ENCODE measurements around the gene AKNA.

The AKNA gene

DNA sequence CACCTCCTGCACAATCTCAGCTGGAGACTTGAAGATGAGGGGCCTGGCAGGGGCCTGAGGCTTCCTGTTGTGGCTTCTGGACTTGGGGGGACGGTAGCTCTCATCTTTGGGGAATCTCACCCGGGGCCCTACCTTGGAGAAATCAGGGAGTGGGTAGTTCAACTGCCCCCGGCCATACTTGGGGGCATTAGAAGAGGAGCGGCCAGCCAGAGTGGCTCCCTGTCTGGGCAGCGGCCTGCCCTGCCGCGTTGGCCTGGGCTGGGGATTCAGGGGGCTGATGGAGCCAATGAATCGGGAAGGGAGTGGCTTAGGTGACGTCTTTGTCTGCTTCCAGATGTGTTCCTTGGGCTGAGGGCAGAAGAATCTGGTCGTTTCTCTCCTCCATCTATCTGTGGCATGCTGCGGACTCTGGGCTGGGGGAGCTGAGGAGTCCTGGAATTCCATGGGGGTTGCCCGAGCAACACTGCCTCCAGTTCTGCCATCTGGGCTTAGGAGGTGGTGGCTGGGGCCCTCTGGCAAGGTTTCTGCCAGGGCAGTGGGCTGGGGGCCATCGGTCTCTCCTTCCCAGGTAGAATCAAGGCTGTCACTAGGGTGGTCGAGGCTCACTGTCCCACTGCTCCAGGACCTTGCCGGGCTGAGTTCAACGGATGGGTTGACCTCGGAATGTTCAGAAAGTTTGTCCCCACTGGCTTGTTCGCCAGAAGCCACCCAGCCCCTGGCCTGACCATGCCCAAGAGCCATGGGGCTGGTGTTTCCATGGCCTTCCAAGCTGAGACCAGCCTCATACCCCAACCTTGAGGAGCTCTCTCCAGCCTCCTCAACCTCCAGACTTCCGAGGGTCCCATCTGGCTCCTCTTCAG is 11.0 kb downstream of the AKNA start:
- no peak for DNase-seq (ENCODE audit: low spot score)

DNA sequence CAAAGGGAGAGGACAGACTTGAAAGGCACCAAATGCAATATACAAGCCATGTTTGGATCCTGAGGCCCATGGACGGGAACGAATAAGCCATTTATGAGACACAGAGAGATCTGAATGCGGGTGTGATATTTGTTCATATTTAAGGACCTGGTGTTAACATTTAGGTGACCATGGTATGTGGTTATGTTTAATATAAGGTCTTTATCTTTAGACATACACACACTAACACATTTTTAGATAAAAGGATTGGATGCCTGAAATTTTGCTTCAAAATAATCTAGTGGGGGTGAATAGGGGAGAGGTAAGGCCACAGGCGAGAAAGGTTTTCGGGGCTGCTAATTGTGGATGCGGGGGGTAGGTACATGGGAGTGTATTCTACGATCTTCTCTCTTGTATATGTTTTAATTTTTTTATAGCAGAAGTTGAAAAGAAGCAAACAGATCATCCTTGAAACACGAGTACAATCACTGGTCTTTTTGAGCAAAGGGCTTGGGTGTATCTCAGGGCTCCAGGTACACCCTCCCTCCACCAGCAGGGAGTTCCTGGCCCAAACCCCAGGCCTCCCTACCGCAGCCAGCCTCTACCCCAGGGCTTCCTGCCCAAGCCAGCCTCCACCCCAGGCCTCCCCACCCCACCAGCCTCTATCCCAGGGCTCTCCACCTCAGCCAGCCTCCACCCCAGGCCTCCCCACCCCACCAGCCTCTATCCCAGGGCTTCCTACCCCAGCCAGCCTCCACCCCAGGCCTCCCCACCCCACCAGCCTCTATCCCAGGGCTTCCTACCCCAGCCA is 12.2 kb downstream of the AKNA start:
- no peak for DNase-seq (ENCODE audit: low spot score)

DNA sequence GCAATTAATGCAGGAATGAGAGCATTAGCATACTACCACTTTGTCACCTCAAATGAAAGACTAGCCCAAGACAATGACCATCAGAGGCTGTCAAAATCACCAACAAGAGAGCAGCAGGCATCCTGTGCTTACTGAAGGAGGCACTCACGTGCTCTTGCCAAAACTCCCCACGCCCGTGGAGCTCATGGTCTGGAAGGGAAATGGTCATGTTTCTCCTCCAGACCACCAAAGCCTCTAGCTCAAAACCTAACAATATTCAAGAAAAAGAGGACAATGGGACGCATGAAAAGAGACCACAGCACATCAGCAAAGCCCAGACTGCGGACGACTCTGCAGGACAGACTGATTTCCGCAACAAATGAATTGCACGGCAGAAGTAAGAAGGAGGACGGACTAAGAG is 12.8 kb downstream of the AKNA start:
- no peak for DNase-seq (ENCODE audit: low spot score)

DNA sequence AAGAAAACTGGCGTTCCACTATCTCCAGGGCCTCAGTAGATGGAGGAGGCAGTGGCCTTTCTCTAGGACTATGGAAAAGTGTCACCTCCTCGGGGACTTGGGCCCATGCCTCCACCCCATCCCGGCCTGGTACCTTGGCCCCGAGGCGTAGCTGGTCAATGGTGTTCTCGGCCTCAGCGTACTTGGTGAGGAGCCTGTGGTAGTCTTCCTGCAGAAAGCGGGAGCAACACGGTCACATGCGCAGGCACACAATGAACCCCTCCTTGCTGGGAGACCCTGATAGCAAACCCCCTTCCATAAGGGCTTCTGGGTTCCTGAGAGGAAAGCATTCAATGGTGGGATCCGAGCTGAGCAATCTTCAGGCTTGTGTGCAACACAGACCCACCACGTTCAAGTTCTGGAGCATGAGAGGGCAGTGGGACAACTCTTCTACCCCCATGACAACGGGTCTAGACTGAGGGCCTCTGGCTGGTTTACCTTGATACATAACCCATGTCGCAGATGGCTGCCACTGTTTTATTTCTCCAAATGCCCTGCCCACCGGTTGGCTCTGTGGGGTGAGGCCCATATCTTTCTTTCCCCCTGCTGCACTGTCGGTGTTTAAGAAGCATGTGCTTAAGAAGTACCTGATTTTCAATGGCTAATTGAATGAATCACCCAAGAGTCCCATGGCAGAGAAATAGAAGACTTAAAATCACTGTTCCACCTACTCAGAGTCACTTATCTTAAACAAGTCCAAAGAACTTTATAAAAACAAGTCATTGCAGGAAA is 13.6 kb downstream of the AKNA start:
- no peak for DNase-seq (ENCODE audit: low spot score)

DNA sequence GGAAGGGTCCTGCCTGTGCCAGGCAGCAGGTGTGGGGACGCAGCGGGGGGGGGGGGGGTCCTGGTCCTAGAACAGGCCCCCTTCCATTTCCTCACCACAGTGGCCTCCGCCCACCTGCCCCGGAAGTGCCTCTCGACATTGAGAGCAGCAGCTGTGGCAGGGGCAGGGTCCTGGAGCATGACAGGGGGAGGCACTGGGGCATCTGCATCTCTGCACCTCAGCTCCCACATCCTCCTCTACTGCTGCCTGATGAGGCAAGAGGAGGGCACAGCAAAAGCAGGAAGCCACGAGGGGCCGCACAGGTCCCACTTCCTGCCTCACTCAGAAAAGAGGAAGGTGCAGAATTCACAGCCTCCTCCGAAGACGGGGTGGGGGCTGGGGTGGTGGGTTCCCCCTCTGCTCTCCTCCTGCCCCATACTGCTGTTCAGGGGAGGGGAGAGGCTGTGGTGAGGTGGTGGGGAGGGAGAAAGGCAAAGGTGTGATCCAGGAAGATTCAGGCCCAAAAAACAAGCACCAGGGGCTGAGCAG is 14.8 kb downstream of the AKNA start:
- DNase-seq (ENCODE audit: low spot score), result no peak

DNA sequence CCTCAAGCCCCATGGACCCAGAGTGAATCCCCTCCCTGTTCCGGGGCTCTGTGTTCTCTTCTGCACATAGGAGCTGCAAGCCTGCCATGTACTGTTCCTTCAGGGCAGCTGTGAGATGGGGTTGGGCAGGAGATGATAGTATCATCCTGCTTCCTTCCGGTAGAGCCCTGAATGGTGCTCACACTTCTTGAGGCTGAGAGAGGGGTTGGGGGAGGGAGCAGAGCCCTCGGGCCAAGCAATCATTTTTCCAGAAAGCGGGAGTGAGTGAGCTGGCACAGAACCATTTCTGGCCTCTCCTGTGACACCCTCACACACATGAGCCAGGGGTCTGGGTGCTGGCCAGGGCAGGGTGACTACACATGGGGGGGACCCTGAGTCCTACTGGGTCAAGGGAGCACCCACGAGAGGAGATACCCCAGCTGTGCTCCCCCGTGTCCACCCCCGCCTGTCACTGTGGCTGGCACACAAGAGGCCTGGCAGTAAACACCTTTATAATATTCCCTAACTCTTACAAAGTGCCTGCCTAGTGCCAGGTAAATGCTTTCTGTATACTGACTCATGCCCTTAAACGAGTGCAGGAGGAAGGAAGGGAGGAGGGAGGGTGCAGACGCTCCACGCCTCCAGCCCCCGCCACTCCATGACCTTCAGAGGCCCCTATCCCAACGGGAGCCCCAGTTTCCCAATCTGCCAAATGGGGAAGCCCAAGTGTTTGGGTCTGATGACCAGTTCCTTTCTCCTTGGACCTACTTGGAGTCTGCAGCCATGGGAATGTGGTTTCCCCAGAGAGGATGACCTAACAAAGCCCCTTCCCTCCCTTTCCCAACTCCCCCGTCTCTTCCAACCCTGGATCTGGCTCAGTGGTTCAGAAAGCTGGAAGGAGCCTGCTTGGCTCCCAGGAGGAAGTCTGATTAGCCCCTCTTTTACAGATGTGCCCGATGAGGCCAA is 15.5 kb downstream of the AKNA start:
- no peak for DNase-seq (ENCODE audit: low spot score)

DNA sequence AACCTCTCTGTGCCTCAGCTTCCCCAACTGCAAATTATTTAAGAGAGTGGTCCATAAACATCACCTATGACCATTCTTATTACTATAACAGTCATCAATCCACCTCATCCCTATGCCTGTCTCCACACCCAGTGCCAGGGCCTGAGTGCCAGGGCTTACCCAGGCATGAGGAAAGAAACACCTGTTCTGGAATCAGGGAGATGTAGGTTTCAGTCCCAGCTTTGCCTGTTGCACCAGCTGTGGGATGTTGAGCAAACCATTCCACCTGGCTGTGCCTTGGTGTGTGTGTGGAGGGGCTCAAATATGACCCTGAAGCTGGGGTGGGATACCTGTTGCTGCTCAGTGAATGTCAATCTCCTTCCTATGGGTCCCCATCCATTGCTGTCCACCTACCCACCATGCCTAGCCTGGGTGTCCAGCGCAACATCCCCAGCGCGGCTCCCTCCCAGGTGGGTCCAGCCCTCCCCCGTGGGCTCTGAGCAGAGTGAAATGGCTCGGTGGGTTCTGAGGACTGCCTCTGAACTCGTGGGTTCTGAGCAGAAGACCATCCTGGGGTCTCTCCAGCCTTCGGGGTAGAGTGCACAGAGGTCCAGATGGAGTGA is 16.3 kb downstream of the AKNA start:
- no peak for DNase-seq (ENCODE audit: low spot score)

DNA sequence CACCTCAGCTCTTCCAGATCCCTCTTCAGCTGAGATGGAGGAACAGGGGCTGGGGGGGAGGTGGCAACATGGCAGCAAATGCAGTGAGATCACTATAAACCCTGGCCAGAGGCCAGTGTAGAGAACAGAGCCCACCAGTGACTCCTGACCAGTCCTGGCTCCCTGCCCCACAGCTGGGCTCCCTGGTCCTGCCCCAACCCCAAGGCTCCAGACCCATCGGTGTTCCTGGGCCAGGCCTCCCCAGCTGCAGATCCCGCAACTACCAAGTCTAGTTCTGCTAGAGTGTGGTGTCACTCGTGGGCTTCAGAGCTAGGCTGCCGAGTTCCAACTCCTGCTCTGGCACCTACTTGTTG is 16.8 kb downstream of the AKNA start:
- no peak for DNase-seq (ENCODE audit: low spot score)

DNA sequence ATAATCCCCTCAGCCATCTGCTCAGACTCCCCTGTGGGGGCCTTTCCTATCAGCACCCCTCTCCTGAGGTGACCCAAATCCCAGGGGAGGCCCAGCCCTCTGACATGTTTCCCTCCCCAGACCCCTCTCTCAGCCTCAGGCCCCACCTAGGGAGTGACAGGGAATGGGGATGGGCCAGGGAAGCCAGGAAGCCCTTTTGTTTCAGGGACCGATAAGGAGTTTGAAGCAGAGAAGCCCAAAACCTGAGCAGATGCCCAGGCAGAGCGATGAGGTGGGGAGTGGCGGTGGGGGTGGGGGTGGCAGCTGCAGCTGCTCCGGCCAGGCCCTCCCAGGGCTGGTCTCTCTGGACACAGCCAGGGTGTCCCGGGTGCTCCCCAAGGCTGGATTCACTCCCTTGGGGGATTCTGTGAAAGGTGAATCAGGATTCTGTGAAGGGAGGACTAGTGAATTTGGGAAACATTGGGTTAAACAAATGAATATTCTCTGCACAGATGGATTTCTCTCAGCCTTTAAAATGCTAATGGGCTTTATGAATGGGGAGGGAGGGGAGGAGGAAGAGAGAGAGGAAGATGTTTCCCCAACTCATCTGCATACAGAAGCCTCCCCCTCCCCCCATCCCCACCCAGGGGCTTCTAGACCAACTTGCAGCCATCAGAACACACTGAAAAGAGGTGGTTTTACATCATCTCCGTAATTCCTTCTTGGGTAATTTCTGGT is 17.4 kb downstream of the AKNA start:
- no peak for DNase-seq (ENCODE audit: low spot score)

DNA sequence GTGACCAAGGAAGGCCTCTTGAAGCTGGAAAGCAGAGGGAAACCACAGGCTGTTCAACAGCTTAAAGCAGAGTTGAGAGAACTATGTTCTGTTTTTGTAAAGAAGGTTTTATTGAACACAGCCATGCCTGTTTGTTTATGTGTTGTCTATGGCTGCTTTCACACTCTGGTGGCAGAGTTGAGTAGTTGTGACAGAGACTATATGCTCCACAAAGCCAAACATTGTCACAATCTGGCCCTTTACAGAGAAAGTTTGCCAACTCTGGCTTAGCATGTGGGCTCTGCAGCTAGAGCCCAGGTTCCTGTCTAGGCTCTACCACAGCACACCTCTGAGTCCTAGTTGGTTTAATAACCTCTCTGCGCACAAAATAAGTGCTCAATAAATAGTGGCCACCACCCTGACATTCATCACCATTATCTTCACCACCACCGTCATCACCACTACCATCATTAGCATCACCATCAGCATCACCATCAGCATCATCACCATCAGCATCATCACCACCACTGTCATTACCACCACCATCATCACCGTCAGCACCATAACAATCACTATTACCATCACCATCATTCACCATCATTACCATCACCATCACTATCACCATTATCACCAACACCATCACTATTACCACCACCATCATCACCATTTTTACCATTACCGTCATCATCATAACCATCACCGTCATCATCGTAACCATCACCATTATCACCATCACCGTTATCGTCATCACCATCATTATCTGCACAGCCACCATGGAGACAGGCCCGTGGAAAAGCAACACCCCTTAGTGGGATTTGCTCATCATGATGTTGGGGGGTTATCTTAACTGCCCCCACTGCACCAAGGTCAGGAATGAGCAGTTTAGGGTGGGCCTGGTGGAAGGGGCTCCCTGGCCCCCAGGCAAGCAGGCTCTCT is 18.3 kb downstream of the AKNA start:
- DNase-seq (ENCODE audit: low spot score), result no peak

DNA sequence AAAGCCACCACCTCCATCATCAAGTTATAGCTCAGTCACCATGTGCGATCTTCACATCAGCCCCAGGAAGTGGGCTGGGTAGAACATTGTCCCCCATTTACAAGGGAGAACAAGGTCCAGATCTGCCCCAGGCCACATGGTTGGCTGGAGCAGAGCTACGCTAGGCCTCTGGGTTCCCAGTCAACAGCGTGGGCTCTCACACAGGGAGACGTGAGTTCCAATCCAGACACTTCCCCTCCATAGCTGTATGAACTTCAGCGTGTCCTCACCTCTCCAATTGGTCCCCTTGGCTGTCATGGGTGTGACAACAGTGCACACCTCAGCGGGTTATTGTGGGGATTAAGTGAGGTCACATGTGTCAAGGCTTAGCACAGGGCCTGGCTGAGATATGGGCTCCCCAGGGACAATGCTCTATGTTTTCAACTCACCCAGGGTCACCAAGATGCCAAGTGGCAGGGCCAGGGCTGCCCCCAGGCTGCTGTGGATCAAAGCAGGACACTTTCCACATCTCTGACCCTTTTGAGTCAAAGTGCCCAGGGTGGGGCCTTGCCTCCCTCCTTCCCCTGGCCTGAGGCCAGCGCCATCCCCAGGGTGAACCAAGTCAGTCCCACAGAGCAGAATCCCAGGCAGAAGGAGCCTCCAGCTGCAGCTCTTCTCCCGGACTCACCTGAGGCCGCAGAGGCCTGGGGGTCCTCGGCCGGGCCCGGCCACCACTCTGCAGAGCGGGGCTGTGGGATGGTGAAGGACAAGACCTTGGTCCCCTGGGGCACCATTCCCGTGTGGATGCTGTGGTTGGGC is 19.8 kb downstream of the AKNA start:
- no peak for DNase-seq (ENCODE audit: low spot score)

DNA sequence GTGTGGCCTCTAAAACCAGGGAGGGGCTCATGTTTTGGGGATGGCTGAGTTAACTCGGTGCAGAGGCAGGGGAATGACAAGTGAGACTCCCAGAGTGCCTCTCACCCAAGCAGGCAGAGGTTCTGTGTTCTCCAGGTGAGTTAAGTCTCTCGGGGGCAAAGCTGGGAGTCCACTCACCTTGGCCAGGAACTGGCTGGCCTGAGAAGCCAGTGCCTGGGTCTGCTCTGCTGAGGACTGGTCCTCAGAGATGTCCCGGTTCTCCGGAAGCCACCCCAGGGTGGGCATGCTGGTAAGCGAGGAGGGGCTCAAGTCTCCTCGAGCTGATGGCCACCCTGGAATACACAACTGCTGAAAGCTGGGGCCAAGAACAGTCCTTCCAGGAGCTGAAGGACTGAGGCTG is 20.4 kb downstream of the AKNA start:
- DNase-seq (ENCODE audit: low spot score), result no peak

DNA sequence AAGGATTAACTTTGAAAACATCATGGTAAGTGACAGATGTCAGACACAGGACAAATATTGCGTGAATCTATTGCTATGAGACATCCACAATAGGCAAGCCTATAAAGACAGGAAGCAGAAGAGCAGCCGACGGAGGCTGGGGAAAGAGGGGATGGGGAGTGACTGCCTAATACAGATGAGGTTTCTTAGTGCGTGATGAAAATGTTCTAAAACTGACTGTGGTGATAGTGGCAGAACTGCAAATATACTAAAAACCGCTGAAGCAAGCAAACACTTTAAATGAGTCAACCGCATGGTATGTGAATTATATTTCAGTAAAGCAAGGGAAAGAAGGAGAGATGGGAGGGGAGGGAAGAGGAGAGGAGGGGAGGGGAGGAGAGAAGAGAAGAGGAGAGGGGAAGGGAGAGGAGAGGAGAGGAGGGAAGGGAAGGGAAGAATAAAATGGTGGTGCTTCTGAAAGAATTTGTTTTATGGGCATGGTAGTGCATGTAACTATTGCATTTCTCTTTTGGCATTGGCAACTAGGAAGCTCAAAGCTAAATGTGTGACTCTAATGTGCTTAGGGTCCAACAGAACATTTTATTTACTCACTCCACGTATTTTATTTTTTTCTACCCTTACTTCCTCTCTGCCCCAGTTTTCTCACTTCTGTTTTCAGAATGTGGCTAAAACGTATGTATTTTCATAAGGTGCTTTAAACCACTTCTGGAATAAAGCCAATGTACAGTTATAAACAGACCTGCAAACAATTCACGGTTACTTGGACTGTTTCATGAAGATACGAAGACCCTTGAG is 21.3 kb downstream of the AKNA start:
- DNase-seq (ENCODE audit: low spot score), result no peak

DNA sequence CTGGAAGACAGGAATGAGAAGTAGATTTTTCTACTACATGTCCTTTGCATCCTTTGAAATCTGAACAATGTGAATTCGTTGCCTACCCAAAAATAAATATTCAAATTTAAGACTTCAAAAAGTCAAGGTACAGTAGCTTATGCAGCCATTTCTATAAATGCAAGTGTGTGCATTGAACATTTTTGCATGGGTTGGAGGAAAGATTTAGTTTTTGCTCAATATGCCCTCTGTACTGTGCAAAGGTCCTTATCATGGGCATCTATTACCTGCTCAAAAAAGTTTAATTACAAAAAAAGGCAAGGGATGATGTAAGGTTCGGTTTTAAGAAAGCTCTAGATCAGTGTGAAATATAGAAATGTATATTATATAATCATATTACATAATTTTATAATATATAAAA is 22.6 kb downstream of the AKNA start:
- DNase-seq (ENCODE audit: low spot score), result no peak

DNA sequence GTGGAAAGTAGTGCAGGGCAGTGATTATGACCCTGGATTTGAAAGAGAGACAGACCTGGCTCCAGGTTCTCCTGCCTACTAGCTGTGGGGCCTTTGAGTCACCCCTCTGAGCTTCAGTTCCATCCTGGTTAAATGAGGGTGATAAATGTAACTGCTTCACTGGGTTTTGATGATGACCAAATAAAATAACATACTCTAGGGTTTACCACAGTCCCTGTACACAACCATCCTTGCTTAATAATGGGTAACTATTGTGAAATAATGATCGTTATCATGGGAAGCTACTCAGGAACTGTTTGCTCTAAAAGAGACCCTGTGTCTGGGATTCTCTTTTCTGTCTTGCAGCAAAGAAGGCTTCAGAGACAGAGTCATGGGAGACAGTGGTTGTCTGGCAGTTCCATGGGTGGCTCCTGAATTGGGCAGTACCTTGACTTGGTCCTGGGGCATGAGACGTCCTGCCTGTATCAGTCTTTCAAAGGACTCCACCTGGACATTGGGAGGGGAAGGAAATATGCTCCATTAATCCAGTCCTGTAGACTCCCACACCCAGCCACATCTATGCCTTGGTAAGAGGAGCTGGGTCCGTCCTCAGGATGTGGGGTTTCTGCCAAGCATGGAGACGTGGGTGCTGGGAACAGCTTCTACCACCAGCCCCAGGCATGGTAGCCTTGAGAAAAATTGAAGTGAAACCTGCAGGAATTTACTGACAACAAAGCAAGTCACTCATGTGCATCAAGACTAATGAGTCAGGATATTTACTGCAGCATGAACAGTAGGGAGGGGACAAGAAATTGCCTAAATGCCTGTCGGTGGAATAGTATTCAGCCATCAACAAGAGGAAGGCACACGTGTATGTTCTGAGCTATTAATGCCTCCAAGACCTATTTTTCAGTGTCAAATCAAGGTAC is 23.4 kb downstream of the AKNA start:
- DNase-seq (ENCODE audit: low spot score), result no peak

DNA sequence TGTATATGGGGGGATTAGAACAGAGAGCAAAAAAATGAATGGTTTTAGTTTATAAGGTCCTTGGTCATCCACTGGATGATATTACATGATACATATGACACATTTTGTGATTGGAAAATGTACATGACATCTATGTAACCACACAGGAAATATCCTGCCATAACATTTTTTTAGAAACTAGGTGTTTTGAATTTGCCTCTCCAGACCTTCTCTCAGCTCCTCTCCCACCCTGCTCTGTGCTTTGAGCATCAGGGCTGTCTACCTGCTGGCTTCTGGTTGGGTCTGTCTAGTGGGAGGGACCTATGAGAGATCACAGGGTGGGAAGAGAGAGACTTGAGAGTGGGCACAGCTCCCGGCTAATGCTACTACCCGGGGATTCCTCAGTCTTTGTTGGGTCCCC is 24.4 kb downstream of the AKNA start:
- no peak for DNase-seq (ENCODE audit: low spot score)
